ENCODE data around the gene UBE3A. TPM values are rescaled to one million over a fixed set of nuclear protein-coding genes. Genes with fewer than 3 reads are reported as not detected.

The UBE3A gene
- polyA plus RNA-seq, 1 of the 3 experiments (the other 2 are of a cell fraction), result 9.7 TPM

GRCh38 chr15:25401501-25401900 lies 37.3 kb downstream of the UBE3A start:
- DNase-seq, result no peak
- Histone ChIP-seq H3K27ac (ENCODE audit: low read depth in 2 of 2, low read length in 1 of 2) (no peak overlapping the region), H4K20me1 (ENCODE audit: insufficient read depth) (0 out of 2 replicates have a peak, but pooled peaks cover 4% of the 10 kb centered on the region), H3K4me2 (no peak overlapping the region), H3K9me2 (no peaks in the 10 kb centered on the region), H3K9ac (no peak overlapping the region), H3K4me1 (ENCODE audit: control insufficient read depth in 1 of 2, insufficient read depth in 2 of 2, low read depth in 1 of 2, low read length in 1 of 2) (no peaks in the 10 kb centered on the region; a peak in 1 of 4 replicates), H2AFZ (ENCODE audit: low read depth) (no peak overlapping the region), H3K36me3 (replicated peaks in 1 of 2; ENCODE audit: control insufficient read depth in 1 of 2, insufficient read depth in 2 of 2, low read length in 1 of 2) (peaks cover 40 to 65% of the 10 kb centered on the region in 2 experiments), H3F3A (replicated peaks; ENCODE audit: insufficient read depth) (no peaks in the 10 kb centered on the region), H3K4me3 (ENCODE audit: low read depth in 2 of 2, low read length in 1 of 2) (no peak overlapping the region), H3K27me3 (ENCODE audit: insufficient read depth) (no peaks in the 10 kb centered on the region), H3K79me2 (ENCODE audit: insufficient read depth) (peaks cover 87% of the 10 kb centered on the region), H3K9me3 (no peaks in the 10 kb centered on the region)
- TF ChIP-seq EP300 (IDR thresholded peaks at IDR 0.05; ENCODE audit: borderline replicate concordance in 1 of 2, low read depth in 1 of 2, low read length in 1 of 2), result no peak
- no peak for TF ChIP-seq REST (IDR thresholded peaks at IDR 0.05; ENCODE audit: low read depth, low read length)
- TF ChIP-seq FOXJ3 (CRISPR knock-in tag; IDR thresholded peaks at IDR 0.05), result no peak
- TF ChIP-seq SMC3 (IDR thresholded peaks at IDR 0.05; ENCODE audit: low read depth, low read length), result no peak
- TF ChIP-seq CHD2 (IDR thresholded peaks at IDR 0.05; ENCODE audit: low read length, partially characterized antibody), result no peak
- no peak for TF ChIP-seq ZBTB33 (IDR thresholded peaks at IDR 0.05; ENCODE audit: borderline replicate concordance, low read depth)
- ChIA-PET POLR2A (no interaction called here), CTCF (interaction anchor here (0.7 to 1.3 kb wide), 2 partner anchors 12 to 44 kb away, joined by 3 to 4 read pairs; no protein-coding TSS in a partner anchor)

GRCh38 chr15:25397100-25397499 lies 41.7 kb downstream of the UBE3A start:
- TF ChIP-seq MXI1 (IDR thresholded peaks at IDR 0.05; ENCODE audit: low read depth, low read length) (no peak), TAF1 (IDR thresholded peaks at IDR 0.05; ENCODE audit: borderline replicate concordance, low read depth, low read length) (no peak), EP300 (IDR thresholded peaks at IDR 0.05; ENCODE audit: borderline replicate concordance in 1 of 2, low read depth in 1 of 2, low read length in 1 of 2) (no peak), RXRA (IDR thresholded peaks at IDR 0.05; ENCODE audit: borderline replicate concordance, low read depth) (no peak), SMC3 (IDR thresholded peaks at IDR 0.05; ENCODE audit: low read depth, low read length) (no peak), NRF1 (IDR thresholded peaks at IDR 0.05; ENCODE audit: low read depth, low read length) (no peak), YY1 (IDR thresholded peaks at IDR 0.05; ENCODE audit: low read depth) (no peak), NFIC (IDR thresholded peaks at IDR 0.05; ENCODE audit: borderline replicate concordance) (no peak), USF1 (IDR thresholded peaks at IDR 0.05; ENCODE audit: borderline replicate concordance, low read depth) (no peak), FOXJ3 (CRISPR knock-in tag; IDR thresholded peaks at IDR 0.05) (no peak), ELF1 (IDR thresholded peaks at IDR 0.05) (no peak), TEAD4 (IDR thresholded peaks at IDR 0.05; ENCODE audit: borderline replicate concordance, insufficient read depth) (no peak)
- TF ChIP-seq, protein P1, sequence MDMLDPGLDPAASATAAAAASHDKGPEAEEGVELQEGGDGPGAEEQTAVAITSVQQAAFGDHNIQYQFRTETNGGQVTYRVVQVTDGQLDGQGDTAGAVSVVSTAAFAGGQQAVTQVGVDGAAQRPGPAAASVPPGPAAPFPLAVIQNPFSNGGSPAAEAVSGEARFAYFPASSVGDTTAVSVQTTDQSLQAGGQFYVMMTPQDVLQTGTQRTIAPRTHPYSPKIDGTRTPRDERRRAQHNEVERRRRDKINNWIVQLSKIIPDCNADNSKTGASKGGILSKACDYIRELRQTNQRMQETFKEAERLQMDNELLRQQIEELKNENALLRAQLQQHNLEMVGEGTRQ (IDR thresholded peaks at IDR 0.05; ENCODE audit: borderline replicate concordance, low read depth, low read length), result no peak
- TF ChIP-seq, protein P2, sequence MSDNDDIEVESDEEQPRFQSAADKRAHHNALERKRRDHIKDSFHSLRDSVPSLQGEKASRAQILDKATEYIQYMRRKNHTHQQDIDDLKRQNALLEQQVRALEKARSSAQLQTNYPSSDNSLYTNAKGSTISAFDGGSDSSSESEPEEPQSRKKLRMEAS (IDR thresholded peaks at IDR 0.05; ENCODE audit: low read depth), result no peak
- Histone ChIP-seq H3K79me2 (ENCODE audit: insufficient read depth) (peaks cover 73% of the 10 kb centered on the region; the same call in 1 of the 2 replicates), H2AFZ (ENCODE audit: low read depth) (no peak overlapping the region), H3K27ac (ENCODE audit: low read depth in 2 of 2, low read length in 1 of 2) (no peak overlapping the region), H3K4me3 (ENCODE audit: low read depth in 2 of 2, low read length in 1 of 2) (no peak overlapping the region), H3K9me3 (no peaks in the 10 kb centered on the region), H3K36me3 (replicated peaks in 1 of 2; ENCODE audit: control insufficient read depth in 1 of 2, insufficient read depth in 2 of 2, low read length in 1 of 2) (peaks cover 13 to 32% of the 10 kb centered on the region in 2 experiments), H4K20me1 (ENCODE audit: insufficient read depth) (peaks cover 9% of the 10 kb centered on the region; the same call in 1 of the 2 replicates), H3K4me1 (ENCODE audit: control insufficient read depth in 1 of 2, insufficient read depth in 2 of 2, low read depth in 1 of 2, low read length in 1 of 2) (peaks cover 0 to 6% of the 10 kb centered on the region in 2 experiments; a peak in 1 of 4 replicates), H3K9ac (no peak overlapping the region), H3K4me2 (no peak overlapping the region), H3K27me3 (ENCODE audit: insufficient read depth) (no peaks in the 10 kb centered on the region), H3F3A (replicated peaks; ENCODE audit: insufficient read depth) (peaks cover 7% of the 10 kb centered on the region), H3K9me2 (no peaks in the 10 kb centered on the region)
- ChIA-PET POLR2A (no interaction called here), CTCF (no interaction called here)
- DNase-seq, result no peak

Measured in SK-N-SH (cell line).